HepG2 (cell line): ENCODE data around the gene BLOC1S4. TPM values are rescaled to one million over a fixed set of nuclear protein-coding genes. Genes with fewer than 3 reads are reported as not detected.

Experiments
- CREB1 ChIP-seq, 2 experiments: fragments of 450-650 bp in 1 of 2; IDR thresholded peaks; 2 replicates each; pipeline ENCODE4 v1.6.1; 2016 to 2017; ENCODE audit warnings: control low read depth in 1 of 2, mild to moderate bottlenecking in 1 of 2, missing compliant biosample characterization in 1 of 2, missing genetic modification characterization in 1 of 2
- HIVEP1 ChIP-seq: sonication (generic); formaldehyde crosslinking; IDR thresholded peaks from 2 replicates; pipeline ENCODE4 v1.4.0; 2020; ENCODE audit warnings: mild to moderate bottlenecking, missing genetic modification reagents
- IRX3 ChIP-seq: sonication (generic); formaldehyde crosslinking; IDR thresholded peaks from 2 replicates; pipeline ENCODE4 v1.8.1; 2023; ENCODE audit warnings: mild to moderate bottlenecking, low read depth, missing genetic modification reagents, borderline replicate concordance
- KDM3A ChIP-seq: IDR thresholded peaks from 2 replicates; pipeline ENCODE4 v1.6.1; 2018; ENCODE audit warnings: low read depth, missing compliant biosample characterization
- MAZ ChIP-seq, 2 experiments: sonication (generic) in 1 of 2; formaldehyde crosslinking in 1 of 2; IDR thresholded peaks; 2 replicates each; pipeline versions ENCODE4 v1.5.0 to v1.6.1; 2012 to 2020; ENCODE audit warnings: low read depth in 2 of 2, mild to moderate bottlenecking in 2 of 2, borderline replicate concordance in 1 of 2, improper control_type of control experiment in 1 of 2, low read length in 1 of 2, missing genetic modification reagents in 1 of 2, moderate library complexity in 1 of 2
- PBX3 ChIP-seq: sonication (generic); formaldehyde crosslinking; IDR thresholded peaks from 2 replicates; pipeline ENCODE4 v1.8.1; 2023; ENCODE audit warnings: missing genetic modification reagents, inconsistent platforms, borderline replicate concordance
- REL ChIP-seq: sonication (generic); formaldehyde crosslinking; conservative IDR thresholded peaks from 2 replicates; pipeline ENCODE4 v1.8.0; 2022; ENCODE audit warnings: mild to moderate bottlenecking, missing genetic modification reagents, moderate library complexity
- XBP1 ChIP-seq: sonication (generic); formaldehyde crosslinking; IDR thresholded peaks from 2 replicates; pipeline ENCODE4 v1.5.0; 2020; ENCODE audit warnings: missing genetic modification reagents
- ZBTB26 ChIP-seq: IDR thresholded peaks from 2 replicates; pipeline ENCODE4 v1.6.1; 2016; ENCODE audit warnings: missing compliant biosample characterization, missing genetic modification reagents, borderline replicate concordance
- ZBTB3 ChIP-seq: sonication (generic); formaldehyde crosslinking; IDR thresholded peaks from 2 replicates; pipeline ENCODE4 v1.4.0; 2020; ENCODE audit warnings: low read depth, mild to moderate bottlenecking, moderate library complexity, missing genetic modification reagents, borderline replicate concordance
- ZBTB38 ChIP-seq: sonication (generic); formaldehyde crosslinking; IDR thresholded peaks from 2 replicates; pipeline ENCODE4 v1.5.1; 2020; ENCODE audit warnings: mild to moderate bottlenecking, missing genetic modification reagents
- ZBTB4 ChIP-seq: sonication (generic); formaldehyde crosslinking; IDR thresholded peaks from 2 replicates; pipeline ENCODE4 v1.4.0; 2020; ENCODE audit warnings: missing genetic modification reagents, mild to moderate bottlenecking, borderline replicate concordance
- ZEB1 ChIP-seq: IDR thresholded peaks from 2 replicates; pipeline ENCODE4 v1.6.1; 2012; ENCODE audit warnings: mild to moderate bottlenecking, low read depth, inconsistent platforms; ENCODE audit not compliant: insufficient replicate concordance
- ZFX ChIP-seq: sonication (generic); formaldehyde crosslinking; IDR thresholded peaks from 2 replicates; pipeline ENCODE4 v1.4.0; 2020; ENCODE audit warnings: mild to moderate bottlenecking, low read depth, missing genetic modification reagents, moderate library complexity
- ZKSCAN8 ChIP-seq: IDR thresholded peaks from 2 replicates; pipeline ENCODE4 v1.6.1; 2016; ENCODE audit warnings: borderline replicate concordance, missing genetic modification reagents, missing compliant biosample characterization
- ZMAT3 ChIP-seq: sonication (generic); formaldehyde crosslinking; conservative IDR thresholded peaks from 2 replicates; pipeline ENCODE4 v1.7.0; 2021; ENCODE audit warnings: missing genetic modification reagents
- ZNF12 ChIP-seq: sonication (generic); formaldehyde crosslinking; IDR thresholded peaks from 2 replicates; pipeline ENCODE4 v1.5.0; 2020; ENCODE audit warnings: missing genetic modification reagents
- ZNF20 ChIP-seq: sonication (generic); formaldehyde crosslinking; IDR thresholded peaks from 2 replicates; pipeline ENCODE4 v1.4.0; 2020; ENCODE audit warnings: mild to moderate bottlenecking, moderate library complexity, missing genetic modification reagents
- ZNF230 ChIP-seq: sonication (generic); formaldehyde crosslinking; IDR thresholded peaks from 2 replicates; pipeline ENCODE4 v1.4.0; 2020; ENCODE audit warnings: mild to moderate bottlenecking, missing genetic modification reagents
- ZNF383 ChIP-seq: sonication (generic); formaldehyde crosslinking; IDR thresholded peaks from 2 replicates; pipeline ENCODE4 v1.4.0; 2020; ENCODE audit warnings: missing genetic modification reagents, mild to moderate bottlenecking, borderline replicate concordance
- ZNF501 ChIP-seq: sonication (generic); formaldehyde crosslinking; IDR thresholded peaks from 2 replicates; pipeline ENCODE4 v1.5.1; 2020; ENCODE audit warnings: mild to moderate bottlenecking, moderate library complexity, missing genetic modification reagents
- polyA plus RNA-seq, 8 experiments: library from polyadenylated mRNA; depleted of rRNA in 3 of 8; stranded (reverse) in 7 of 8; unstranded in 1 of 8; fragments of >200 nt; fragmentation: Illumina TruSeq in 4 of 8; extraction: Trizol in 4 of 8; gene quantifications; 2 replicates each; pipeline versions ENCODE4 v1.2.1 to v1.2.3, GENCODE V29; 2011 to 2016; ENCODE audit warnings: low read depth in 4 of 8, missing spikeins in 1 of 8, mixed read lengths in 1 of 8; ENCODE audit not compliant: insufficient read depth in 1 of 8
- total RNA-seq, 5 experiments: library from RNA; depleted of rRNA; stranded (reverse); fragments of >200 nt; fragmentation: Illumina TruSeq; extraction: Trizol; gene quantifications; 2 replicates each; pipeline ENCODE4 v1.2.3, GENCODE V29; 2016; ENCODE audit warnings: low read depth in 1 of 5

BLOC1S4 gene
- total and polyA plus RNA-seq, 2 of the 13 experiments (the other 11 are each of a cell fraction or from before 2014, with no cell fraction given), result 15.5 to 20.9 TPM

DNA sequence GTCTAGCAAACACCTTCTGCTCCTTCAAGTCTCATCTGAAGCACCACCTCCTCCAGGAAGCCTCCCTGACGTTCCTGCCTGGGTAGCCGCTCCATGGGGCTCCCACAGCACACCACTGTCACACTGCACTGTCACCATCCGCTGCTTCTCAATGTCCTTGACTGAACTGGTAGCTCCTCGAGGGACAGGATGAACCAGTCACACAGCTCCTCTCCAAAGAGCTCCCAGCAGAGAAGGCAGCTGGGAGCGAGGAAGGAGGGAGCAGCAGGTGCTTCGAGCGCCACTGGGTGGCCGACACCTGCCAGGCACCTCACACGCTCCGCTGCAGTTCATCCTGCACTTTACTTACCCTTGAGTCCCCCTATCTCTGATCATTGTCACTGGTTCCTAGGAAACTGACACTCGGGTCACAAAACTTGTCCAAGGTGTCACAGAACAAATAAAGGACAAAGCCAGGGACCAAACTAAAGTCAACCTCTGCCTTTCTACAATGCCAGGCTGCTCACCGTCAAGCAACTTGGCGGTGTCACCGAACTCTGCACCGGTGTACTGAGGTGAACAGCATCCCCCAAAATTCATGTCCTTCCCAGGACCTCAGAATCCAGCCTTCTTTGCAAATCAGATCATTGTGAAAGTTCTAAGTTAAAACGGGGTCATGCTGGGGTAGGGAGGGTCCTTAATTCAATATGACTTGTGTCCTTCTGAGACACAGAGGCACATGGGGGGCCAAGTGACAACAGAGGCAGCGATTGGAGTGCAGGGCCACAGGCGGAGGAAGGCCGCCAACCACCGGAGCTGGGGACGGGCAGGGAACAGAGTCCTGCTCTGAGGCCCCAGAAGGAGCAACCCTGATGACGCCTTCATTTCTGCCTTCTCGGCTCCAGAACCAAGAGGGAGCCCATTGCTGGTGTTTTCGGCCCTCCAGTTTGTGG, 27.8 kb upstream of the BLOC1S4 start (continued):
- no peak for TF ChIP-seq ZEB1
- TF ChIP-seq ZKSCAN8 (CRISPR knock-in tag), result no peak
- TF ChIP-seq ZNF12 (CRISPR knock-in tag), result no peak
- TF ChIP-seq ZNF20 (CRISPR knock-in tag), result no peak
- TF ChIP-seq KDM3A, result no peak
- TF ChIP-seq ZBTB38, result peak; percentile 90
- TF ChIP-seq HIVEP1 (CRISPR knock-in tag), result no peak
- TF ChIP-seq ZMAT3, result peak; percentile 35; the same call in 1 of the 2 replicates
- 0 out of 2 replicates have a peak, but pooled peaks have one; percentile 21 for TF ChIP-seq MAZ (IDR thresholded peaks at IDR 0.05; ENCODE audit: borderline replicate concordance, low read depth, low read length)
- no peak for TF ChIP-seq MAZ (CRISPR knock-in tag; IDR thresholded peaks at IDR 0.05; ENCODE audit: low read depth)
- no peak for TF ChIP-seq REL (CRISPR knock-in tag)
- TF ChIP-seq ZNF501 (CRISPR knock-in tag), result peak; percentile 64
- TF ChIP-seq ZNF383 (CRISPR knock-in tag), result peak; percentile 48; the same call in 1 of the 2 replicates
- peak; percentile 10; the same call in 1 of the 2 replicates for TF ChIP-seq ZFX (CRISPR knock-in tag)
- TF ChIP-seq ZBTB3, result 0 out of 2 replicates have a peak, but pooled peaks have one; percentile 71
- TF ChIP-seq ZBTB4 (CRISPR knock-in tag), result peak; percentile 25; the same call in 1 of the 2 replicates
- no peak for TF ChIP-seq XBP1 (CRISPR knock-in tag)
- 0 out of 2 replicates have a peak, but pooled peaks have one; percentile 27 for TF ChIP-seq ZBTB26
- 0 out of 2 replicates have a peak, but pooled peaks have one; percentile 73 for TF ChIP-seq ZNF230 (CRISPR knock-in tag)
- no peak for TF ChIP-seq IRX3
- no peak for TF ChIP-seq PBX3 (CRISPR knock-in tag)
- TF ChIP-seq CREB1 (IDR thresholded peaks at IDR 0.05), result no peak
- no peak for TF ChIP-seq CREB1 (CRISPR knock-in tag; IDR thresholded peaks at IDR 0.05)
